ENCODE measurements around the gene SENP8. TPM values are rescaled to one million over a fixed set of nuclear protein-coding genes. Genes with fewer than 3 reads are reported as not detected.
A peak's percentile ranks its signal among the peaks of the same experiment; 100 is the strongest.
"Not testable (repeated sequence)": the region's sequence is repeated elsewhere in the genome, so short reads cannot be mapped to it uniquely, and the experiment has no call there.

Gene SENP8
- total RNA-seq, result 1.2 and 1.6 TPM in 2 replicates

GRCh38 chr15:72118017-72118978, at the start of gene SENP8, which contains the start of gene MYO9A:
SENP8 (plus strand) TSS chr15:72118403; CDS start chr15:72139624, 21,221 bp downstream.
MYO9A (minus strand) TSS chr15:72118150; CDS start chr15:72046563, 71,587 bp downstream.
- peak within 1 kb of the TSS; percentile 84 for H3K4me3 ChIP-seq (ENCODE audit: low read depth, low read length)
- peak; percentile 16 for TF ChIP-seq CTCF (conservative IDR thresholded peaks at IDR 0.05; ENCODE audit: low read depth, low read length)
- DNase-seq (ENCODE audit: low read depth), result peak; percentile 88

GRCh38 chr15:72068856-72069255, 49.3 kb upstream of the SENP8 start:
- H3K4me3 ChIP-seq (ENCODE audit: low read depth, low read length), result no peak overlapping the region
- DNase-seq (ENCODE audit: low read depth), result no peak
- no peak for TF ChIP-seq CTCF (conservative IDR thresholded peaks at IDR 0.05; ENCODE audit: low read depth, low read length)

GRCh38 chr15:72070817-72071447, 47.3 kb upstream of the SENP8 start:
- no peak overlapping the region for H3K4me3 ChIP-seq (ENCODE audit: low read depth, low read length)
- no peak for DNase-seq (ENCODE audit: low read depth)
- TF ChIP-seq CTCF (conservative IDR thresholded peaks at IDR 0.05; ENCODE audit: low read depth, low read length), result no peak

GRCh38 chr15:72071448-72071825, 46.8 kb upstream of the SENP8 start:
- H3K4me3 ChIP-seq (ENCODE audit: low read depth, low read length); DNase-seq (ENCODE audit: low read depth): not testable (repeated sequence)

GRCh38 chr15:72074335-72075060, 43.7 kb upstream of the SENP8 start:
- no peak overlapping the region for H3K4me3 ChIP-seq (ENCODE audit: low read depth, low read length)
- DNase-seq (ENCODE audit: low read depth), result no peak
- no peak for TF ChIP-seq CTCF (conservative IDR thresholded peaks at IDR 0.05; ENCODE audit: low read depth, low read length)

- no peak overlapping the region for H3K4me3 ChIP-seq (ENCODE audit: low read depth, low read length)
- no peak for TF ChIP-seq CTCF (conservative IDR thresholded peaks at IDR 0.05; ENCODE audit: low read depth, low read length)
- DNase-seq (ENCODE audit: low read depth), result no peak
Measured at GRCh38 chr15:72077950-72078349, 40.3 kb upstream of the SENP8 start.

GRCh38 chr15:72078887-72079286, 39.3 kb upstream of the SENP8 start:
- TF ChIP-seq CTCF (conservative IDR thresholded peaks at IDR 0.05; ENCODE audit: low read depth, low read length), result no peak
- no peak for DNase-seq (ENCODE audit: low read depth)

More at GRCh38 chr15:72078887-72079286, 39.3 kb upstream of the SENP8 start:
- H3K4me3 ChIP-seq (ENCODE audit: low read depth, low read length), result no peak overlapping the region

Data from epithelial cell of proximal tubule (primary cell).